ENCODE measurements around the gene RNU1-1. TPM values are rescaled to one million over a fixed set of nuclear protein-coding genes. Genes with fewer than 3 reads are reported as not detected.
"Not testable (repeated sequence)": the region's sequence is repeated elsewhere in the genome, so short reads cannot be mapped to it uniquely, and the experiment has no call there.

The RNU1-1 gene
- over 10,000 TPM in 1 of 8 experiments, 1,000 to 10,000 TPM in 7; 2,521 to 14,174 (median 6,483) TPM for total RNA-seq

DNA sequence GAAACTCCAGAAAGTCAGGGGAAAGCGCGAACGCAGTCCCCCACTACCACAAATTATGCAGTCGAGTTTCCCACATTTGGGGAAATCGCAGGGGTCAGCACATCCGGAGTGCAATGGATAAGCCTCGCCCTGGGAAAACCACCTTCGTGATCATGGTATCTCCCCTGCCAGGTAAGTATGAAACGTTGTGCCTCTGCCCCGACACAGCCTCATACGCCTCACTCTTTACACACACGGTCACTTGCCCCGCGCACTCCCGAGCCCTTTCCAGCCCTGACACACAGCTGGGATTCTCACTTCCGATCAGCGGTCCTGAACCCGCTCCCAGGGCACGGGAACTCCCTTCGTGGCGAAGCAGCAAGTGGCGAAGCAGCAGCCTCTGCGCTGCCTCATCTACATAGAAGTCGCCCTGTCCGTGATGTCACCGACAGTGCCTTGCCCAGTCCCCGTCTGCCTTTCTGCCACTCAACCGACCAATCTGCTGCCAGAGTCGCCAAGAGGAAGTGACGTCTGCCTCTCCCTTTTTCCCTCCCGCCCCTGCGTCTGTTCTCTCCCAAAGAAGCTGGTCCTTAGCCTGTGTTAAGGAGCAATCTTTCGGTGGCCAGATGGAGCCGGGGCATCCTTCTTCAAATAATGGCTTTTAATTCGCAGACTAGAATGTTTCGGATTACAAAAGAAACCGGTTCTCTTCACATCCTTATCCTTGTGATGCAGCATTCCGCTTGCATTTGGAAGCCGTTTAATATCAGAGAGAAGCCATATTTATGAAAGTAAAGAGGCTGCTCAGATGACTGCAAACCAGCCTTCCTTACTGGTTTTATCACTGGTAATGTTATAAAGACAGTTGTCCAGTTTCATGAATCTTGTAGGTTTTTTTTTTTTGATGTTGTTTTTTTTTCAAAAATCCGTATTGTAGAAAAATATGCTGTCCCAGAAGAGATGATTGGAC is at the start of gene RNU1-1:
Gene RNU1-1, minus strand, starts transcription at position 179 of the 949 bp plus-strand sequence.
- WGBS, 10 experiments: 0 to 10% methylated on average over 2 to 3 of the region's 40 CpGs; no CpG with 5 or more reads in 8 of the 10 experiments
- peak; percentile 16 to 48 (median 36) for ATAC-seq (replicated peaks in 6 of 8)
- H3K4me1 ChIP-seq (replicated peaks in 1 of 2): not testable (repeated sequence)
- H3K4me3 ChIP-seq: peak within 1 kb of the TSS; percentile 37 to 75 (median 45)
- peak within 1 kb of the TSS; percentile 100 for H3K27ac ChIP-seq
- in situ Hi-C loops (cut with MboI; ENCODE audit: low pct_unique_long_range_greater_than_20kb in 2 of 9, low sequenced_read_pairs in 9 of 9, unreplicated experiment in 9 of 9): loop anchor here in 1 of 9 experiments (25.0 kb wide), 1 partner anchor 123 kb away; no protein-coding TSS in a partner anchor

DNA sequence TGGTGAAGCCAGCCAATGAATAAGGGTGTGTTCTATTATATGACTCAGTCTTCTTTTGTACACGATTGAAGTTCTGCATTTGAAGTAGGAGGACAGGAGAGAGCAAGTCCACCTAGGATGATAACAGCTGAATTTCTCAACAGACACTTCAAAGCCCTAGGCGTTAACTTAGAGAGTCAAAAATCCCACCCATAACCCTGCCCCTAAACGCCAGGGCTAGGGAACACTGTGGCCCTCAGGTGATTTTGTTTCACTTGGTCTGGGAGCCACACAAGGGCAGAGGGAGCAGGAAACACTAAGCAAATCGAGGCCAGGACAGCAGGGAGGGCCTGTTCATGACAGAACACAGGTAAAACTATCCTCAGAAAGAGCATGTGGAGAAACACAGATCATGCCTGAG is 47.0 kb upstream of the RNU1-1 start:
- no CpG with 5 or more reads among the region's 4 CpGs for WGBS, 10 experiments
- H3K27ac ChIP-seq; H3K4me3 ChIP-seq; ATAC-seq (replicated peaks in 6 of 8); in situ Hi-C loops (cut with MboI; ENCODE audit: low pct_unique_long_range_greater_than_20kb in 2 of 9, low sequenced_read_pairs in 9 of 9, unreplicated experiment in 9 of 9); H3K4me1 ChIP-seq (replicated peaks in 1 of 2): not testable (repeated sequence)

DNA sequence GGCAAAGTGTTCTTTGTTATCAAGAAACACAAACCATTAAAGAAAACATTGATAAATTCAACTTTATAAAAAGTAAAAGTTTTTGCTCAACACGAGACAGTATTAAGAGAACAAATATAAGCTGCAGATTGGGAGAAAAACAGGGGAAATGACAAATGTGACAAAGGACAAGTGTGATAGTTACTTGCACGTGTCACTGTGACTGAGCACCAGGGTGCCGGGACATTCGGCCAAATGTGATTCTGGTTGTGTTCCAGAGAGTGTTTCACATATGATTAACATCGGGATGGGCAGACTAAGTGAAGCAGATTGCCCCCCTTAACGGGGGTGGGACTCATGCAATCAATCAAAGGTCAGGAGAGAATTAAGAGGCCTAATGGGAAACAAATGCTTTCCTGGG is 46.4 kb upstream of the RNU1-1 start:
- H3K27ac ChIP-seq; in situ Hi-C loops (cut with MboI; ENCODE audit: low pct_unique_long_range_greater_than_20kb in 2 of 9, low sequenced_read_pairs in 9 of 9, unreplicated experiment in 9 of 9); ATAC-seq (replicated peaks in 6 of 8); H3K4me3 ChIP-seq; H3K4me1 ChIP-seq (replicated peaks in 1 of 2): not testable (repeated sequence)
- 0 to 100% (median 52%) methylated on average over 1 to 3 of the region's 6 CpGs; no CpG with 5 or more reads in 7 of the 10 experiments for WGBS, 10 experiments

DNA sequence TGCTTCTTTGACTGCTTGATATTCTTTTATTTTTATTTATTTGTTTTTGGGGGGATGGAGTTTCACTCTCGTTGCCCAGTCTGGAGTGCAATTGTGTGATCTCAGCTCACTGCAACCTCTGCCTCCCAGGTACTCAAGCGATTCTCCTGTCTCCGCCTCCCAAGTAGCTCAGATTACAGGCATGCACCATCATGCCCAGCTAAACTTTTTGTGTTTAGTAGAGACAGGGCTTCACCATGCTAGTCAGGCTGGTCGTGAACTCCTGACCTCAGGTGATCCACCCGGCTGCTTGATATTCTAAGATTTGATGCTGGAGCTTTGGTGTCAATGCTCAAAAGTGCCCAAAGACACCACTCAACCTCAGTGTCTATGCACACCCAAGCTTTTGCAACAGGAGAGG is 45.6 kb upstream of the RNU1-1 start:
- in situ Hi-C loops (cut with MboI; ENCODE audit: low pct_unique_long_range_greater_than_20kb in 2 of 9, low sequenced_read_pairs in 9 of 9, unreplicated experiment in 9 of 9); ATAC-seq (replicated peaks in 6 of 8); H3K4me1 ChIP-seq (replicated peaks in 1 of 2); H3K27ac ChIP-seq; H3K4me3 ChIP-seq: not testable (repeated sequence)
- no CpG with 5 or more reads among the region's 5 CpGs for WGBS, 10 experiments

DNA sequence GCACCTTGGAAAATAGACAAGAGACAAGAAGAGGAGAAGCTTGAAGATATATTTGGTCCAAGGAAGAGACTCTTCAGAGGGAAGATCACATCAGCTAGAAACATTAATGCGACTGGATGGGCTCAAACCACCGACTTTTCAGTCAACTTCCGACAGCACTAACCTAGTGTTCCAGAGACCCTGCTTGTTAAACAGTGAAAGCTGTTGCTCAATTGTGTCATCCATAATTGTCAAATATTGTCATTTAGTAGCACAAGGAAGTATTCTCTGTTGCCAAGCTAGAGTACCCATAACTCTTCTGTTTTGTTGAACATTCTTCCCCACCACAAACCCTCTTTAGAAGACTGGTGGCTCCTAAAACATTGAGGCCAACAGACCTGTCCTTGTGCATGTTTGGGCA is 42.9 kb upstream of the RNU1-1 start:
- WGBS, 10 experiments: no CpG with 5 or more reads among the region's 3 CpGs
- H3K4me3 ChIP-seq; ATAC-seq (replicated peaks in 6 of 8); H3K27ac ChIP-seq; in situ Hi-C loops (cut with MboI; ENCODE audit: low pct_unique_long_range_greater_than_20kb in 2 of 9, low sequenced_read_pairs in 9 of 9, unreplicated experiment in 9 of 9); H3K4me1 ChIP-seq (replicated peaks in 1 of 2): not testable (repeated sequence)

DNA sequence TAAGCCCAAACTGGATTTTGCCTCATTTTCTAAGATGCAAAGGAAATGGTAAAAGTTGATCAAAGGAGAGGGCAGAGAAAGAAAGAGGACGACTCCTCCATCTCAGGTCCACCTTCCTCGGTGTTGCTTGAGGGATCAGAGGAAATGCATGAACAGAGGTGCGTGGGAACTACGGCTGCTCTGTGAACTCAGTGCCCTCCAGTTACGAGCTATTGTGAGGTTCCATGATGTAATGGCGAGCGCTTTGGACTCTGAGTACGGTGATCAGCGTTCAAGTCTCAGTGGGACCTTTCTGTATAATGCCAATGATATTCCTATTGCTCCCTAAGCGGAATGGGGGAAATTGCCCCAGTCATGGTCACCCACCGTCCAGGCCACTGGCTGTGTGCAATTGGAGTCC is 39.2 kb upstream of the RNU1-1 start:
- ATAC-seq (replicated peaks in 6 of 8); in situ Hi-C loops (cut with MboI; ENCODE audit: low pct_unique_long_range_greater_than_20kb in 2 of 9, low sequenced_read_pairs in 9 of 9, unreplicated experiment in 9 of 9); H3K4me1 ChIP-seq (replicated peaks in 1 of 2); H3K27ac ChIP-seq; H3K4me3 ChIP-seq: not testable (repeated sequence)
- WGBS, 10 experiments: no CpG with 5 or more reads among the region's 11 CpGs

DNA sequence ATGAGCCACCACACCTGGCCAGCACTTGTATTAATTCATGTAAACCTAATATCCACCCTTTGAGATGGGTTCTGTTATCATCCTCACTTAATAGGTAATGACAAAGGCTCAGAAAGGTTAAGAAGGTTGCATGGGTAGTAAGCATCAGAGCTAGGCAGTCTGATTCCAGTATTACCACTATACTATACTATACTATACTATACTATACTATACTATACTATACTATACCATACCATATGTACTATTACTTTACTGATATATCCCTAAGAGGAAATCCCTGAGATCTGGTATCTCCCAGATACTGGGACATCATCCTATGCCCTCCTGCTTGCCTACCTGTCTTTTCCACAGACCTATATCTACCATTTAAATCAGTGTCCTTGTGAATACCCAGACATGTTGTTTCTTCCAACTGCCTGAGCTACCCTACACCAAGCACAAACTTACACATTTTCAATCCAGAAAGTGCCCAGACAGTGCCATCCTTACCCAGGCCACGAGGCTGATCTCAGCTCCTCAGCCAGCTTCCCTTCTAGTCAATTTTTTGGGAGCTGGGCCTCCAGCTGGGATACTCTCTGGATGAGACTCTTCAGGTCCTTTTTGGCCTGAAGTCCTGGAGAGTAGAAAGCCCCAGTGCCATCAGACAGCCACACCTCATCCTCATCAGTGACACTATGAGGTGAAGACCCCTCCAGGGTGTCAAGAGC is 36.3 kb upstream of the RNU1-1 start:
- in situ Hi-C loops (cut with MboI; ENCODE audit: low pct_unique_long_range_greater_than_20kb in 2 of 9, low sequenced_read_pairs in 9 of 9, unreplicated experiment in 9 of 9); H3K4me1 ChIP-seq (replicated peaks in 1 of 2); ATAC-seq (replicated peaks in 6 of 8); H3K4me3 ChIP-seq; H3K27ac ChIP-seq: not testable (repeated sequence)
- no CpG with 5 or more reads among the region's 1 CpG for WGBS, 10 experiments

DNA sequence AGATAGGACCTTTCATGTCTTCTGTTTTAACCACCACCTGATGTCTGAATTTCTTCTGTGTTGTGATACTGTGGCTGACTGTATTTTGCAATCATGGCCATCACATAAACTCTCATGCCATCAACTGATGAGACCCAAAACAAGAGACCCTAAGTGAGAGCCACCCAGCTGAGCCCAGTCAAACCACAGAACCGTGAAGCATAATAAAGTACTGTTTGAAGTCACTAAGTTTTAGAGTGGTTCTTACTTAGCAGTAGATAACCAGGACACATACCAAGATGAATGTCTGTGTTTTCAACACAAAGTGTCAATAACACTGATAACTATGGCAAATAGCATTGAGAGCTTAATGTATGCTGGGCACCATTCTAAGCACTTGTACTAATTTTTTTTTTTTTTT is 35.5 kb upstream of the RNU1-1 start:
- H3K4me1 ChIP-seq (replicated peaks in 1 of 2); H3K27ac ChIP-seq; ATAC-seq (replicated peaks in 6 of 8); H3K4me3 ChIP-seq; in situ Hi-C loops (cut with MboI; ENCODE audit: low pct_unique_long_range_greater_than_20kb in 2 of 9, low sequenced_read_pairs in 9 of 9, unreplicated experiment in 9 of 9): not testable (repeated sequence)
- no CpG with 5 or more reads among the region's 1 CpG for WGBS, 10 experiments

DNA sequence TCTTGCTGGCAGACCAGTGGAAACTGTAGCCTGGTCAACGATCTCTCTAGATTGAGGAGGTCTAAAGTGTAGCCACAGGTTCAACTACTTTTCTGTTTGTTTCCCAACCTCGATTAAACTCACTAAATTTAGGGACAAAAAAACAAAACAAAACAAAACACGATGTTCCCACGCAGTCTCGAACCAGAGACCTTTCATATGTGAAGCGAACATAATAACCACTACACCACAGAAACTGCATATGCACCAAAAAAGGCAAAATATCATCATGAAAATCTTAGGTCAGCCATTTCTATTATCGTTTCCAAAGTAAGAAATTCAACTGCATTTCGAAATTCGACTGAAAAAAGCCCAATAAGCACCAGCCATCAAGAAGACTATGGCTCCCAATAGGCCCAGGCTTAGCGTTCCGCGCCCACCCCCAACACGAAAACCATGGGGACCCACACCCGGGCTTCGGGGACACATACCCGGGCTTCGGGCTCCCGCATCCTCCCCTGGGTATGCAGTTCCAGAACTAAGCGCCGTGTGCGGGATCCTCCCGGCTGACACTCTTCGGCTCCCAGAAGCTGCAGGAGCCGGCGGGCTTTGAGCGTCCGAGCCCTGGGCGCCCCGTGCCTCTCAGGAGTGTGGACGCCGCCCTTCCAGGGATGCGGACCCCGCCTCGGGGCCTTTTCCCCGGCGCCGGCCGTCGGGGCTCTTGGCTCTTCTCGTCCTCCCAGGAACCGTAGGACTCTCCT is 33.6 kb upstream of the RNU1-1 start:
- no CpG with 5 or more reads among the region's 41 CpGs for WGBS, 10 experiments
- ATAC-seq (replicated peaks in 6 of 8): peak in 1 of 8 experiments; percentile 8
- in situ Hi-C loops (cut with MboI; ENCODE audit: low pct_unique_long_range_greater_than_20kb in 2 of 9, low sequenced_read_pairs in 9 of 9, unreplicated experiment in 9 of 9); H3K4me1 ChIP-seq (replicated peaks in 1 of 2); H3K27ac ChIP-seq; H3K4me3 ChIP-seq: not testable (repeated sequence)

DNA sequence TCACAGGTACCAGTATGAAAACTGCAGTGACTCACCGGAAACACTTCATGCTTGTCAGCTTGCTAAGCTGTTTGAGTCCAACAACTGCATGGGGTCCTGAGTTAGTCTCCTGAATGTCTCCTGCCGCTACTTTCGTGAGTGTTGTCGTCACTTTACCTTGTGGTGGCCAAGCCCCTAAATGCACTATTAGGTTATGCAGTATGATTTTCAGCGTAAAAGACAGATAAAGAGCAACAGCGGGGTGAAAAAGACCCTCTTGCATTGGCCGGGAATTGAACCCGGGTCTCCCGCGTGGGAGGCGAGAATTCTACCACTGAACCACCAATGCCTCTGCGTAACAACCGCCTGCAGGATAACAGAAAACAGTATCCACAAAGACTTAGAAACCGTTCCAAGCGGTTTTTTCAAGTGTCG is 31.6 kb upstream of the RNU1-1 start:
- H3K27ac ChIP-seq; in situ Hi-C loops (cut with MboI; ENCODE audit: low pct_unique_long_range_greater_than_20kb in 2 of 9, low sequenced_read_pairs in 9 of 9, unreplicated experiment in 9 of 9); H3K4me3 ChIP-seq; H3K4me1 ChIP-seq (replicated peaks in 1 of 2): not testable (repeated sequence)
- WGBS, 10 experiments: no CpG with 5 or more reads among the region's 16 CpGs
- ATAC-seq (replicated peaks in 6 of 8): peak; percentile 33 to 98 (median 74)

DNA sequence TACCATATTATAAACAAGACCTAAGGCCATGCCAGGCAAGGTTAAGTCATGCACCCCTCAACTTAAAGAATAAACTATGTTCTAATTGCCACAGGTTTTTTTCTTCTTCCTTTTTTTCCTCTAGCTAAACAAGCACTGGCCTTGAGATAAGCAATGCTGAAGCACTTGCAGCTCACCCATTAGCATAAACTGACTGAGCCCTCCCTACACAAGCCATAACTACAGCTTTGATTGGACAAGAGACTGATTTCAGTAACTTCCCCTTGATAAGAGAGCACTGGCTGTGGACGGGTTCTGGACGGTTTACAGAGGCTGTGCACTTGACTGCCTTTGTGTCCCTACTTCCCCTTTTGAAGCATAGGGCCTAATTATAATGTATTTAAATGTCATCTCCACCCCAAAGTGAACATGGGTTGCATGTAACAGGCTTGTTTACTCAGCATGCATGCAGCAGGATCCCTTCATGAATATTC is 26.4 kb upstream of the RNU1-1 start:
- H3K4me3 ChIP-seq; in situ Hi-C loops (cut with MboI; ENCODE audit: low pct_unique_long_range_greater_than_20kb in 2 of 9, low sequenced_read_pairs in 9 of 9, unreplicated experiment in 9 of 9); ATAC-seq (replicated peaks in 6 of 8); H3K4me1 ChIP-seq (replicated peaks in 1 of 2): not testable (repeated sequence)
- no CpG with 5 or more reads among the region's 2 CpGs for WGBS, 10 experiments
- H3K27ac ChIP-seq: peak overlapping the region in 1 of 2 donors; percentile 58

DNA sequence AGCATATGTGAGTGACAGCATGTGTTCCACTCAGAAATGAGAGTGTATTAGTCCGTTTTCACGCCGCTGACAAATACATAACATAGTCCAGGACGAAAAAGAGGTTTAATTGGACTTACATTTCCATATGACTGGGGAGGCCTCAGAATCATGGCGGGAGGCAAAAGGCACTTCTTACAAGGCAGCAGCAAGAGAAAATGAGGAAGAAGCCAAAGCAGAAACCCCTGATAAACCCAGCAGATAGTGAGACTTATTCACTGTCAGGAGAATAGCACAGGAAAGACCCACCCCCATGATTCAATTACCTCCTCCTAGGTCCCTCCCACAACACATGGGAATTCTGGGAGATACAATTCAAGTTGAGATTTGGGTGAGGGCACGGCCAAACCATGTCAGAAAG is 23.4 kb upstream of the RNU1-1 start:
- H3K4me1 ChIP-seq (replicated peaks in 1 of 2); H3K4me3 ChIP-seq; ATAC-seq (replicated peaks in 6 of 8); H3K27ac ChIP-seq; in situ Hi-C loops (cut with MboI; ENCODE audit: low pct_unique_long_range_greater_than_20kb in 2 of 9, low sequenced_read_pairs in 9 of 9, unreplicated experiment in 9 of 9): not testable (repeated sequence)
- no CpG with 5 or more reads among the region's 6 CpGs for WGBS, 10 experiments

DNA sequence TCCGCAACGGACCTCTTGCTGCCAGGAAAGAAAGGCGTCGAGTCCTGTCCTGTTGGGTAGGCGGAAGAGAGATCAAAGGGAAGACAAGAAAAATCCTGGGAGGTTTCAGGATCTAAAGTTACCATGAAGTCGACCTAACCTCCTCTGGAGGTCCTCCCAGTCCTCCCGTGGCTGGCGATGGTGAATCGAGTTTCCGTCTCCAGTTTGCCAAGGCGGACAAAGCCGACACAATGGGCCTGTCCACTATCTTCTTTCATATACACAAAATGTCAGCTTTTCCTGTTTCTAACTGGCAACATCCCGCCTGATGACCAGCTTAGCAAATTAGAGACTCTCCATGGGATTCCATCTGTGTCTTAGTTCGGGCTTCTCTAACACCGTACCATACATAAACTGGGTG is 22.7 kb upstream of the RNU1-1 start:
- H3K4me1 ChIP-seq (replicated peaks in 1 of 2); ATAC-seq (replicated peaks in 6 of 8); H3K27ac ChIP-seq; in situ Hi-C loops (cut with MboI; ENCODE audit: low pct_unique_long_range_greater_than_20kb in 2 of 9, low sequenced_read_pairs in 9 of 9, unreplicated experiment in 9 of 9); H3K4me3 ChIP-seq: not testable (repeated sequence)
- 80 to 96% (median 87%) methylated on average over 1 to 6 of the region's 15 CpGs; no CpG with 5 or more reads in 6 of the 10 experiments for WGBS, 10 experiments
